Measurements from ENCODE around the gene BTN3A1.

DNA sequence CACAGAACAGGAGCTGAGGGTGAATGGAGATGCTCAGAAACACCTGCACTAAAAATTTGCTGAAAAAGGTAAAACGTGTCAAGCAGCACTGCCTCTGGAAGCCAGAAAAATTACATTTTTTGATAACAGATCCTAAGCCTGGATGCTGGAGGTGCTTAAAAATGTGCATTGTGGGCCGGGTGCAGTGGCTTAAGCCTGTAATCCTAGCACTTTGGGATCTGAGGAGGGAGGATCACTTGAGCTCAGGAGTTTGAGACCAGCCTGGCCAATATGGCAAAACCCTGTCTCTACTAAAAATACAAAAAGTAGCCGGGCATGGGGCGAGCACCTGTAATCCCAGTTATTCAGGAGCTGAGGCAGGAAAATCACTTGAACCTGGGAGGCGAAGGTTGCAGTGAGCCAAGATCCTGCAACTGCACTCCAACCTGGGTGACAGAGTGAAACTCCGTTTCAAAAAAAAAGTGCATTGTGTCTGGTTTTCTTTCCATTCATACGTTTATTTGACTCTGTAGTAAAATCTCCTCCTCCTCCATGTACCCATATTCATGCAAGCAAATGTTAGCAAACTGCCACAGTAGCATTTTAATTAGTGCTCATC, 587 bp upstream of the BTN3A1 start:
- TF ChIP-seq POLR2A (IDR thresholded peaks at IDR 0.05; ENCODE audit: low read depth, low read length): no peak
- peak; percentile 41; the same call in 1 of the 2 replicates for TF ChIP-seq TAF1 (IDR thresholded peaks at IDR 0.05; ENCODE audit: low read depth, low read length)
